ENCODE measurements around the gene PRTFDC1.

PRTFDC1 gene

GRCh38 chr10:24834869-24835268 is 117.5 kb downstream of the PRTFDC1 start:
- DNase-seq = no peak

GRCh38 chr10:24826009-24826408 is 126.4 kb downstream of the PRTFDC1 start:
- DNase-seq = no peak

GRCh38 chr10:24825551-24825950 is 126.9 kb downstream of the PRTFDC1 start:
- DNase-seq = no peak

GRCh38 chr10:24824536-24824935 is 127.9 kb downstream of the PRTFDC1 start:
- no peak for DNase-seq

GRCh38 chr10:24824124-24824523 is 128.3 kb downstream of the PRTFDC1 start:
- no peak for DNase-seq

GRCh38 chr10:24822590-24822989 is 129.8 kb downstream of the PRTFDC1 start:
- DNase-seq = no peak

- DNase-seq = no peak
These were observed 130.4 kb downstream of the PRTFDC1 start for GRCh38 chr10:24821986-24822385.

- DNase-seq = no peak
These were observed 135.5 kb downstream of the PRTFDC1 start for GRCh38 chr10:24816868-24817396.

- DNase-seq = no peak
These were observed 137.7 kb downstream of the PRTFDC1 start for GRCh38 chr10:24814568-24815313.

- no peak for DNase-seq
These were observed 138.6 kb downstream of the PRTFDC1 start for GRCh38 chr10:24813856-24814255.

- no peak for DNase-seq
These were observed 146.1 kb downstream of the PRTFDC1 start for GRCh38 chr10:24806262-24806661.

GRCh38 chr10:24804956-24805355 is 147.4 kb downstream of the PRTFDC1 start:
- DNase-seq = no peak

GRCh38 chr10:24804392-24804791 is 148.0 kb downstream of the PRTFDC1 start:
- DNase-seq = no peak

- no peak for DNase-seq
These were observed 150.0 kb downstream of the PRTFDC1 start for GRCh38 chr10:24802378-24802777.

GRCh38 chr10:24800861-24801260 is 151.5 kb downstream of the PRTFDC1 start:
- no peak for DNase-seq
